ENCODE data around the gene KCTD3. TPM values are rescaled to one million over a fixed set of nuclear protein-coding genes. Genes with fewer than 3 reads are reported as not detected.

The KCTD3 gene
- total and polyA plus RNA-seq, 2 of the 13 experiments (the other 11 are each of a cell fraction or from before 2014, with no cell fraction given): 49.8 to 68.1 TPM

GRCh38 chr1:215636258-215636965 lies 69.3 kb downstream of the KCTD3 start (continued):
- no peak for TF ChIP-seq ZNF318 (CRISPR knock-in tag; IDR thresholded peaks at IDR 0.05)
- TF ChIP-seq NFRKB (IDR thresholded peaks at IDR 0.05): no peak
- TF ChIP-seq ZNF317 (CRISPR knock-in tag; IDR thresholded peaks at IDR 0.05): 0 out of 2 replicates have a peak, but pooled peaks have one; percentile 53
- TF ChIP-seq, protein P1, sequence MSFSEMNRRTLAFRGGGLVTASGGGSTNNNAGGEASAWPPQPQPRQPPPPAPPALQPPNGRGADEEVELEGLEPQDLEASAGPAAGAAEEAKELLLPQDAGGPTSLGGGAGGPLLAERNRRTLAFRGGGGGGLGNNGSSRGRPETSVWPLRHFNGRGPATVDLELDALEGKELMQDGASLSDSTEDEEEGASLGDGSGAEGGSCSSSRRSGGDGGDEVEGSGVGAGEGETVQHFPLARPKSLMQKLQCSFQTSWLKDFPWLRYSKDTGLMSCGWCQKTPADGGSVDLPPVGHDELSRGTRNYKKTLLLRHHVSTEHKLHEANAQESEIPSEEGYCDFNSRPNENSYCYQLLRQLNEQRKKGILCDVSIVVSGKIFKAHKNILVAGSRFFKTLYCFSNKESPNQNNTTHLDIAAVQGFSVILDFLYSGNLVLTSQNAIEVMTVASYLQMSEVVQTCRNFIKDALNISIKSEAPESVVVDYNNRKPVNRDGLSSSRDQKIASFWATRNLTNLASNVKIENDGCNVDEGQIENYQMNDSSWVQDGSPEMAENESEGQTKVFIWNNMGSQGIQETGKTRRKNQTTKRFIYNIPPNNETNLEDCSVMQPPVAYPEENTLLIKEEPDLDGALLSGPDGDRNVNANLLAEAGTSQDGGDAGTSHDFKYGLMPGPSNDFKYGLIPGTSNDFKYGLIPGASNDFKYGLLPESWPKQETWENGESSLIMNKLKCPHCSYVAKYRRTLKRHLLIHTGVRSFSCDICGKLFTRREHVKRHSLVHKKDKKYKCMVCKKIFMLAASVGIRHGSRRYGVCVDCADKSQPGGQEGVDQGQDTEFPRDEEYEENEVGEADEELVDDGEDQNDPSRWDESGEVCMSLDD (CRISPR knock-in tag; IDR thresholded peaks at IDR 0.05; ENCODE audit: borderline replicate concordance): no peak
- TF ChIP-seq NKX3-1 (CRISPR knock-in tag; IDR thresholded peaks at IDR 0.05): no peak
- peak; percentile 72; the same call in 1 of the 2 replicates for TF ChIP-seq SNAI1 (CRISPR knock-in tag; IDR thresholded peaks at IDR 0.05; ENCODE audit: borderline replicate concordance)
- no peak for TF ChIP-seq NBN (conservative IDR thresholded peaks at IDR 0.05)
- TF ChIP-seq KDM5B (CRISPR knock-in tag; IDR thresholded peaks at IDR 0.05; ENCODE audit: borderline replicate concordance): 0 out of 2 replicates have a peak, but pooled peaks have one; percentile 9
- TF ChIP-seq RBM22 (optimal IDR thresholded peaks at IDR 0.05; ENCODE audit: low read length): no peak
- peak; percentile 47; the same call in 1 of the 2 replicates for TF ChIP-seq ZNF670 (CRISPR knock-in tag; IDR thresholded peaks at IDR 0.05; ENCODE audit: borderline replicate concordance)
- TF ChIP-seq, protein P2, sequence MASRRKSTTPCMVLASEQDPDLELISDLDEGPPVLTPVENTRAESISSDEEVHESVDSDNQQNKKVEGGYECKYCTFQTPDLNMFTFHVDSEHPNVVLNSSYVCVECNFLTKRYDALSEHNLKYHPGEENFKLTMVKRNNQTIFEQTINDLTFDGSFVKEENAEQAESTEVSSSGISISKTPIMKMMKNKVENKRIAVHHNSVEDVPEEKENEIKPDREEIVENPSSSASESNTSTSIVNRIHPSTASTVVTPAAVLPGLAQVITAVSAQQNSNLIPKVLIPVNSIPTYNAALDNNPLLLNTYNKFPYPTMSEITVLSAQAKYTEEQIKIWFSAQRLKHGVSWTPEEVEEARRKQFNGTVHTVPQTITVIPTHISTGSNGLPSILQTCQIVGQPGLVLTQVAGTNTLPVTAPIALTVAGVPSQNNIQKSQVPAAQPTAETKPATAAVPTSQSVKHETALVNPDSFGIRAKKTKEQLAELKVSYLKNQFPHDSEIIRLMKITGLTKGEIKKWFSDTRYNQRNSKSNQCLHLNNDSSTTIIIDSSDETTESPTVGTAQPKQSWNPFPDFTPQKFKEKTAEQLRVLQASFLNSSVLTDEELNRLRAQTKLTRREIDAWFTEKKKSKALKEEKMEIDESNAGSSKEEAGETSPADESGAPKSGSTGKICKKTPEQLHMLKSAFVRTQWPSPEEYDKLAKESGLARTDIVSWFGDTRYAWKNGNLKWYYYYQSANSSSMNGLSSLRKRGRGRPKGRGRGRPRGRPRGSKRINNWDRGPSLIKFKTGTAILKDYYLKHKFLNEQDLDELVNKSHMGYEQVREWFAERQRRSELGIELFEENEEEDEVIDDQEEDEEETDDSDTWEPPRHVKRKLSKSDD (CRISPR knock-in tag; IDR thresholded peaks at IDR 0.05; ENCODE audit: low read depth): no peak
- TF ChIP-seq DR1 (CRISPR knock-in tag; IDR thresholded peaks at IDR 0.05): no peak
- no peak for TF ChIP-seq ZNF749 (CRISPR knock-in tag; IDR thresholded peaks at IDR 0.05; ENCODE audit: borderline replicate concordance)

Measured in HepG2 (cell line).